Epithelial cell of proximal tubule (primary cell): ENCODE data around the gene RXFP2. TPM values are rescaled to one million over a fixed set of nuclear protein-coding genes. Genes with fewer than 3 reads are reported as not detected.

Source experiments
- DNase-seq: peaks from one replicate; pipeline ENCODE4 v3.0.0-alpha.2; 2011; ENCODE audit warnings: low read depth
- H3K4me3 ChIP-seq: 2 replicates; pipeline ENCODE4 v1.5.1; 2011; ENCODE audit warnings: low read depth, mild to moderate bottlenecking, low read length
- total RNA-seq: library from RNA; depleted of rRNA; stranded (reverse); fragments of >200 nt; gene quantifications from 2 replicates; pipeline ENCODE4 v1.2.3, GENCODE V29; 2015
- TF ChIP-seq, protein P1 (sequence below): conservative IDR thresholded peaks from 2 replicates; pipeline ENCODE4 v1.5.1; 2012; ENCODE audit warnings: low read depth, mild to moderate bottlenecking, low read length

The RXFP2 gene
- total RNA-seq, 1 donor from 2014 or later: not detected

DNA sequence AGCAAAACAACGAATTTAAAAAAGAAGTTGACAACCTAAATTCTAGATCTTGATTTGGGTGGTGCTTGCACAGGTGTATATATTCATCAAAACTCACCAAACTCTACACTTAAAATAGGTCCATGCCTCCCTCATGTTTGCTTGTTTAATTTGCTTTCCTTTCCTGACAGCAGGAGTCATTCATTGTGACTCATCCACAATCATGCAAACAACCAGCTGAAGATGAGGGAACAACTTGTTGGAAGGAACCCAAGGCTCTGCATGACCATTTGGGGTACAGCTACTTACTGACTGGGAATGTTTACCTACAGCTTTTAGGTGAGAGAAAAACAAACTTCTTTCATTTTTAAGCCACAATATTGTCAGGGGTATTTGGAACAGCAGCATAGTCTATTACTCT is 96.6 kb downstream of the RXFP2 start:
- peak; percentile 18 for DNase-seq
- H3K4me3 ChIP-seq: no peak overlapping the region
- TF ChIP-seq, protein P1, sequence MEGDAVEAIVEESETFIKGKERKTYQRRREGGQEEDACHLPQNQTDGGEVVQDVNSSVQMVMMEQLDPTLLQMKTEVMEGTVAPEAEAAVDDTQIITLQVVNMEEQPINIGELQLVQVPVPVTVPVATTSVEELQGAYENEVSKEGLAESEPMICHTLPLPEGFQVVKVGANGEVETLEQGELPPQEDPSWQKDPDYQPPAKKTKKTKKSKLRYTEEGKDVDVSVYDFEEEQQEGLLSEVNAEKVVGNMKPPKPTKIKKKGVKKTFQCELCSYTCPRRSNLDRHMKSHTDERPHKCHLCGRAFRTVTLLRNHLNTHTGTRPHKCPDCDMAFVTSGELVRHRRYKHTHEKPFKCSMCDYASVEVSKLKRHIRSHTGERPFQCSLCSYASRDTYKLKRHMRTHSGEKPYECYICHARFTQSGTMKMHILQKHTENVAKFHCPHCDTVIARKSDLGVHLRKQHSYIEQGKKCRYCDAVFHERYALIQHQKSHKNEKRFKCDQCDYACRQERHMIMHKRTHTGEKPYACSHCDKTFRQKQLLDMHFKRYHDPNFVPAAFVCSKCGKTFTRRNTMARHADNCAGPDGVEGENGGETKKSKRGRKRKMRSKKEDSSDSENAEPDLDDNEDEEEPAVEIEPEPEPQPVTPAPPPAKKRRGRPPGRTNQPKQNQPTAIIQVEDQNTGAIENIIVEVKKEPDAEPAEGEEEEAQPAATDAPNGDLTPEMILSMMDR: no peak

DNA sequence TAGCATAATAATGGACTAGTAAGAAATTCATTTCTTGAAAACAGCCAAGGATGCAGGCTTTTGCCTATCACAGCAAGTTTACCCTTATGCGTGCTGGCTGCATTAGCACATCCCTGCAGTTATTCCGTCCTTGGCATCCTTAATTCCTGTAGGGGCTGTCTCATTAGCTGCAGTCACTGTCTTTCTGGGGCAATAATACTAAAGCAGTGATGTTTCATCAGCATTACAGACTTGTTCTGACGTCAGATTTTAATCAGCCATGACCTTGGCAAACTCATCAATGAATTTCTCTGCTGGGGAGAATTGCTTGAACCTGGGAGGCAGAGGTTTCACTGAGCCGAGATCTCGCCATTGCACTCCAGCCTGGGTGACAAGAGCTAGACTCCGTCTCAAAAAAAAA is 103.7 kb downstream of the RXFP2 start:
- TF ChIP-seq, protein P1: no peak
- DNase-seq: no peak
- H3K4me3 ChIP-seq: no peak overlapping the region

DNA sequence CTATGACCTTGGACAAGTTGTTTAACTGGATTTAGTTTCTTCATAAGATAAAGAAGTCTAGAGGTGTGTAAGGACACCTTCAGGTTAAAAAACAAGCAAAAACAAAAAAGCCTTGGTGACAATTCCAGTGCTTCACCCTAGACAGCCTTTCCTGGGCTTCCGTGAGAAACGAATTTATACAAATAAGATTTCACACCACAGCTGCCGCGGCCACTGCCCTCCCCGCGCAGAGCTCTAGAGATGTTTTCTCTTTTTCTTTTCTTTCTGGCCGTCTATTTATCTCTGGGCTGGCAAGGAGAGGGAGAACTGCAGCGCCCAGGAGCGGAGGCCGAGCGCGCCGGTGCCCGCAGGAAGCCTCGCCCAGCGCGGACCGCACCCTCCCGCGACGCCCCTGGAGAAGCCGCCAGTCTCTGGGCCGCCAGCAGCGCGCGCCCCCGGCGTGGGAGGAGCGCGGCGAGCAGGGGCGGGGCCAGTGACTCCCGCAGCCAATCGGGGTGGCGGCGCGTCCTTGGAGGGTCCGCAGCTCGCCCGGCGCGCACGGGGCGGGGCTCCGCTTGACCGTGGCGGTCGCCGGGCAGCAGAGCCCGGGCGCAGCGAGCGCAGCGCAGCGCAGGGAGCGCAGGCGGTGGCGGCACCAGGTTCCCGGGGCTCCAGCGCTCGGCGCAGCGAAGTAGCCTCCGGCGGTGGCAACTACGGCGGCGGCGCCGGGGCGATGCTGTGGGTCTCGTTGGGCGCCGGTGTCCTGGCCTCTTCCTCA is 107.0 kb downstream of the RXFP2 start:
- no peak for DNase-seq
- TF ChIP-seq, protein P1: no peak
- peak overlapping the region; percentile 61 for H3K4me3 ChIP-seq

DNA sequence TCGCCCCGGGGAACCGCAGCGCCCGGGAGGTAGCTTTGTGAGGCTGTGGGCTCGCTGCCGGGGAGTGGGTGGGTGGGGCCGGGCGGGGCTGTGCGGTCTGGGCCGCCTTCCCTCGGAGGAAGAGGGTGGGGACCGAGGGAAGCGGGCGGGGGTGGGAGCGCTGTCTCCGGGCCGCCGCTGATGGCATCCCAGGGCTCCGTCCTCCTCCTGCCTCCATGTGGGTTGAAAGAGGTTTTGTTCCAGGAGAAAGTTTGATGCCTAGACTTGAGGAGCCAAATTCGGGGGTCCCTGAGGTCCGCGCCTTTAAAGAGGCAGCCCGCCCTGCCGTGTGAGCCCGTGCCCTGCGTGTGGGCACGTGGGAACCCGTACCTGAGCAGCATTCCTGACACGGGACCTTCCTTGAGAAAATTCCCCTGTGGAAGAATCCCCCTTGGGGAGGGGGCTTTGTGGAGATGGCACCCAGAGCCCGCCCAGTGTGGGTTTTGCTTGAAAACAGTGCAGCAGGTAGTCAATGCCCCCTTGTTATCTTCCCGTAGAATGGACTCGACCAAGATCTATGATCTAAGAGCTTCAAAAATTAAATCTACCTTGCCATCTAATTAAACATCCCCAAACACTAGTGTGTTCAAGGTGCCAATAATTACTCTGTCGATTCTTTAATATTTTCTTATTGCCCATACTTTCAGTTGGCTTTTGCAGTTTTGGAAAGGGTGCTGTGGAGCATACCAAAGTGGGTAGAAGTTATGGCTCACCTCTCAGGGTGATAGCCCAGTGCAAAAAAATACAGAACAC is 107.8 kb downstream of the RXFP2 start:
- TF ChIP-seq, protein P1: no peak
- no peak for DNase-seq
- H3K4me3 ChIP-seq: peak overlapping the region; percentile 61

DNA sequence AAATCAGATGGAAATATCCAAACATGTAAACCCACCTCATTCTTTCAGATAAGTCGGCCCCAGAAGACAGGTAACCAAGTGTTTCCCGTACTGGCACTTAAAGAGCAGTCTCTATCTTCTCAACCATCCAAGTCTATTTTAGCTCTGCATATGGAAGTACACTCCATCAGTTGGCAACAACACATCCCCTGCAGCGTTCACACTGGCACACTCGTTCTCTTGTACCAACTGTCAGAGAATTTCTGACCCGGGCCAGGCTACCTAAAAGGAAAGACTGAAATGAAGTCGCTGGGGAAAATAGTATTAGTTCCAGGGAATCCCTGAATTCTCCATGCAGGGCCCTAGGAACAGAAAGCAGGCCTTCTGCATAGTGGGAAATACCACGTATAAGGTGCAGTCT is 109.3 kb downstream of the RXFP2 start:
- TF ChIP-seq, protein P1: no peak
- DNase-seq: no peak
- no peak overlapping the region for H3K4me3 ChIP-seq

DNA sequence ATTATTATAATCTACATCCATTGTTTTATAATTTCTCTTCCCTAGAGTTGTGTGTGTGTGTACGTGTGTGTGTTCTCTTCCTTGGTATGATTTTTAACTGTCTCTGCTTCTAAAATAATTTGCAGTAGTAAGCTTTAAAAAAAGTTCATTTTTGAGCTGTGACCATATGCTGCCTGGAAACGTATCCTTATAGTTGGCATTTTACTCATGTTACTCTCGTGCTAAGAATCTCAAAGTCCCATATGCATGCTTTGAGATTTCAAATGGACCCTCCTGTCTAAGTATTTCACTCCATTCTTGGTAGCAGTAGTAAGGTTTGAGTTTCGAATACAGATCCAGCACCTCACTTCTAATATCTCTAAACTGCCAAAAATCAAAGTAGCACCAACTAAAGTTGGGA is 109.9 kb downstream of the RXFP2 start:
- no peak overlapping the region for H3K4me3 ChIP-seq
- TF ChIP-seq, protein P1: no peak
- DNase-seq: no peak
